Adipose tissue (tissue), 3 donors: ENCODE results near the gene SOCS7. TPM values are rescaled to one million over a fixed set of nuclear protein-coding genes. Genes with fewer than 3 reads are reported as not detected.
"Not testable (repeated sequence)": the region's sequence is repeated elsewhere in the genome, so short reads cannot be mapped to it uniquely, and the experiment has no call there.

ENCODE experiments used
- H3K27ac ChIP-seq: one replicate; pipeline ENCODE4 v1.5.1; 2013; ENCODE audit warnings: low read depth, low read length
- WGBS, 3 donors: extraction: QIAGEN DNeasy Blood & Tissue Kit; methylation state at CpG; one replicate each; pipeline ENCODE4 v1.1.7; 2013; 5-methylcytosine and 5-hydroxymethylcytosine counted together
- polyA plus RNA-seq, 3 donors: library from polyadenylated mRNA; stranded (reverse); fragments of 200-250 nt; gene quantifications; one replicate each; pipeline ENCODE4 v1.2.3, GENCODE V29; 2013
- donor health status: healthy with polysubstance abuse.
- donor health status: Bipolar disorder and iron deficiency.
- donor health status: healthy.

SOCS7 gene
- polyA plus RNA-seq, 3 donors, result 4.9 to 9.7 (median 6.3) TPM

DNA sequence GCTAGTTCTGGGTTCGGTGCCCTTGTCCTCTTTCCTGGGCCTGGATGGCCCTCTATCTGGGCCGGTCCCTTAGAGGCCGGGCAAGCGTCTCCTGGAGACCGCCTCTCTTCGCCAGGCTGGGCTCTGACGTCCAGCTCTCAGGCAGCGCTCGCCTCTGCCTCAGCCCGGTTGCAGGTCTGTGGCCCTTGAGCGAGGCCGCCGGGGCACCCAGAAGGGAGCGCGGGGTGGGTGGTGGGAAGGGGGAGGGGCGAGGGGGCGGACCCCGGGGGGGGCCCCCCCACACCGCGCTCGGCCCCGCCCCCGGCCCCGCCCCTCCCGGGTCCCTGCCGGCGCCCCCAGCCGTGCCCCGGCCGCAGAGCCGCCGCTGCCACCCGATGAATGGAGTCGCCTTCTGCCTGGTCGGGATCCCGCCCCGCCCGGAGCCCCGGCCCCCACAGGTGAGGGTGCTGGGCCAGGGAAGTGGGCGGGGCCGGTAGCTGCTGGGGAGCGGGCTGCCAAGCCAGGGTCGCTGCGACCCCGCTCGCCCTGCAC lies 76.5 kb downstream of the SOCS7 start, which contains the start of gene ARHGAP23:
Gene ARHGAP23, plus strand, starts transcription at position 353 of the 531 bp plus-strand sequence. Its CDS starts 22 bp downstream, at position 375.
- peak within 1 kb of the TSS; percentile 34 for H3K27ac ChIP-seq
- WGBS, 3 donors, result 0 to 1% (median 0%) methylated on average over 35 to 45 of the region's 46 CpGs

DNA sequence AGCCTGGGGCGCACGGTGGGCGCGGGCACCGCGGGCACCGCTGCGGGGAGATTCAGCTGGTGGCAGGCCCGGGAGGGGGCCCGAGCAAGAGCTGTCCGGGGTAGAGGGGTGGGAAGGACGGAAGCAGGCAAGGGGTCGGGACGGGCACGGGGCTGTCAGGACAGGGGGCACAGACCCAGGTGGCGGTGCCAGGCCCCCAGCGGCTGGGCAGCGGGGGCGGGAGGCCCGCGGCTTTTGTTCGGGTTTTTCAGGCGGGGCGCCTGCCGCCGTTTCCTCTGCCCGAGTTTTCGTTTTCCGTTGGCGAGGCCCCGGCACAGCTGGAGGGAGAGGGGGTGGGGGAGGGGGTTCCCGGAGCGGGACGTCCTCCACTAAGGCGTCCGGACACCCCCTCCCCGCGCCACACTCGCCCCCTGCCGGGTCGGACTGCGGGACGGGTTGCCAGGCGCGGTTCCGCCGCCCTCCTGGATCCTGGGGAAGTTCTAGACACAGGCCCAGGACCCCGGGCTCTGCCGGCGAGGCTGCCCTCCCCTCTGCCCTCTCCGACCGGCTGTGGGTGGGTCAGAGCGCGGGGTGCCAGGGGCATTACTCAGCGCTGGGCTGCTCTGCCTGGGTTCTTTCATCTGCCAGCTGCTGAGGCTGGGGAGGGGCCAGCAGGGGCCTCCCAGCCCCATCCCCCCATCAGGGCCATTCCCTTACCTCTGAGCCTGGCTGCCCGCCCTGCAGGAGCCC lies 77.2 kb downstream of the SOCS7 start:
- H3K27ac ChIP-seq, result peak overlapping the region; percentile 34
- WGBS, 3 donors, result 1 to 20% (median 1%) methylated on average over 34 to 56 of the region's 56 CpGs

DNA sequence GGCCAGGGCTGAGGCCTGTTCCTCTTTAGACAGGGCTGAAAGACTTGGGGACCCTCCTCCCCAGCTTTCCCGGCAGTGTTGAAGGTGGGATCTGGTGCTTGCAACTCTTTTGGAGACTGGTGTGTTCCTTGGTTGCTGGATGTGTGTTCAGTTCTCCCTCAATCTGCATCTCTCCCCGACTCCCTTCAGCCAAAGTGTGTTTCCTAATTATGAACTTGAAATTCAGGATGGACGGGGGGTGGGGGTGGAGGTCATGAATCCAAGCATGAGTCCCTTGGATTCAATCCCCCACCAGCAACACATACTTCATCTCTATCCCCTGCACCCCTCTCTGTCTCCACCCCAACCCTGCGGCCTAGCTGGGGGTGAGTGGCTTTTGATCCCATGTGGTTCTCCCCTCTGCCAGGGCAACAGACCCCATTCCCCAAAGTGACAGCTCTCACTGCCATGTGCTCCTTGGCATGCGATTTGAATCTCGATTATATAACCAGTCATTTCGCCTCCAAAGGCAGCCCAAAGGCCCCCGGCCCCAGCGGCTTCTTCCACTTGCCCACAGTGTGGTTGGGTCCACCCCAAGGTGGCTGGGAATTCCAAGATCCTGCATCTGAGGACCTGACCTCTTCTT lies 77.9 kb downstream of the SOCS7 start:
- H3K27ac ChIP-seq, result peak overlapping the region; percentile 34

DNA sequence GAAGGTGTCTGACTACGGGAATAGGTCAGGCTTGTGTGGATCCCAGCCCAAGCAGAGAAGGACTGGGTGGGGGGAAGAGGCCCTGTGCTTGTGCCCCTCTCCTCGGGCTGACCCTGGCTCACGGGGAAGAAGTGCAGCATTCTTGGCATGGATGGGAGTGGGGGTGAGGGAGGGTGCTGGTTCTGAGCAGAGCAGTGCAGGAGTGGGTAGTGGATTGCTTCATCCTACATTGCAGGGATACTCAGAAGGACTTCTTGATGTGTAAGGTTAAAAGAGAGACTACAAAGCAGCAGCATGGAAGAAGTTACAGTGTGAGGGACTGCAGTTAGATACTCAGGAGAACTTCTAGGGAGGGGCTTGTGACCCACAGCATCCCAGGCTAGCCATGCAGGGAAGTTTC lies 78.7 kb downstream of the SOCS7 start:
- no peak overlapping the region for H3K27ac ChIP-seq
- WGBS, 3 donors, result 36 to 50% (median 49%) methylated on average over 3 of the region's 3 CpGs

More for the DNA sequence above, 77.9 kb downstream of the SOCS7 start:
- WGBS, 3 donors, result 52 to 76% (median 52%) methylated on average over 9 of the region's 9 CpGs

DNA sequence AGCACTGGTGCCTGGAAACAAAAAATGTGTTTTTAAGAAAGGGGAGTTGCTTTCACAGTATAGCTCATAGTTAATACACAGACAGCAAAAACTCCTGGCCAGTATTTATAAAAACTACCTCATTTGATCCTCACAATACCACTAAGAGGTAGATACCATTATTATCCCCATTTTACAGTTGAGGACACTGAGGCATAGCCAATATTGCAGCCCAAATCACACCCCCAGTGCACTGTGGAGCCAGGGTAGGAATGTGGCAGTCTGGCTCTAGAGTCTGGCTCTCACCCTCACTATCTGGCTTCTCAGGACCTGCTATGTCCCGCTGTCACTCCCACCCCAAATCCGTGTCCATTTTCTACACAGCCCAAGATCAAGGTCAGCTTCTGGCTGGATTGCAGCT lies 79.2 kb downstream of the SOCS7 start:
- 65 to 86% (median 84%) methylated on average over 2 of the region's 2 CpGs for WGBS, 3 donors
- H3K27ac ChIP-seq, result no peak overlapping the region

DNA sequence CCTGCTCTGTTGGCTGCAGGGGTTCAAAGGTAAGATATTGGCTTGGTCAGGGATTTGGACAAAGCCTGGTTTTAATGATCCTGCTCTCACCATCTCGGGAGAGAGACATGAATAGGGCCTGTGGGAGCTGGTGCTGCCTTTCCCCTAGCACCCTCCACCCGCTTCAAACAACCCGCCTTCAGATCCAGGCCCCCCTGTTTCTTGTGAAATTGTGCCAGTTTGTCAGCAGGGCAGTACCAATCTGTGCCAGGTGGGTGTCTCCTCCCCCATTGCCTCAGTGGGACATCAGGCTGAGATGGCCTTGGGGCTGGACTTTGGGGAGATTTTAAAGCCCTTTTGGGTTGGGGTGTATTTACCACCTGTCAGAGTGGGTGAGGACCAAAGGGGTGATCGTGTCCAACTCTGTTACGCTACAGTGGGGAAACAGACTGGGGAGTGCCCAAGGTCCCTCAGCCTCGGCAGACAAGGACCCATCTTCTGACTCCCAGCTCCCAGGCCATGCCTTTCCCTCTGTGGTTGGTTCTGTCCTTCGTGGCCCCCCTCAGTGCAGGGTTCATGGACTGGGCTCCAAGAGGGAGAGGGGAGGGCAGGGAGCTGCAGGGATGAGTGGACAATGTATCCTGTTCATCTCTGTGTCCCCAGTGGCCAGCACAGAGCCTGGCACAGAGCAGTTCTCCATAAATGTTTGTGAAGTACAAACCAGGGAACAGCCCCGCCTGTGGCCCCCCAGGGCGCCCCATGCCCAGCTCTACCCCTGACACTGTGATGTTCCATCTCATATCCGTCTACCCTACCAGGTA lies 79.9 kb downstream of the SOCS7 start:
- WGBS, 3 donors, result 79 to 89% (median 84%) methylated on average over 10 of the region's 10 CpGs
- H3K27ac ChIP-seq, result no peak overlapping the region

DNA sequence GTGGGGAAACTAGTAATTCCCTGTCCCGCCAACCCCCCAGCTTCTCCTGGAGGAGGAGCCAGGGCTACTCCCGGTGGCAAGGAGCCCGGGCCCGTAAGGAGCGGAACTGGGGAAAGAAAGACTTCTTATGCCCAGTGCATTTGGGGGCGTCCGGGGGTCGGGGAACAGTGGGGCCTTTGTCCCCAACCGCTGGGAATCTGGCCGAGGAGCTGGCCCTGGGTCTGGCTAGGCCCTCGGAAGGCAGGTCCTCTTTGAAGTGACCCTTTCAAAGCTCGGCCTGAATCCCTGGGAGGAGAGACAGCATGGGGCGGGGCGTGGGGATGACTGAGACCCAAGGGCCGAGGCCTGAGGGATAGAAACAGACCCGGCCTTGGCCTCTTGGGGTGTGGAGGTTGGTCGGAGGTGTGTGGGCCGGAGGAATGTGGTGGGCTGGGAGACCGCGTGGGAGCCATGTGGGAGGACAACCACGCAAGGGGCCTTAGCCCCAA lies 82.6 kb downstream of the SOCS7 start:
- H3K27ac ChIP-seq, result no peak overlapping the region
- WGBS, 3 donors, result 78 to 84% (median 83%) methylated on average over 21 of the region's 21 CpGs

DNA sequence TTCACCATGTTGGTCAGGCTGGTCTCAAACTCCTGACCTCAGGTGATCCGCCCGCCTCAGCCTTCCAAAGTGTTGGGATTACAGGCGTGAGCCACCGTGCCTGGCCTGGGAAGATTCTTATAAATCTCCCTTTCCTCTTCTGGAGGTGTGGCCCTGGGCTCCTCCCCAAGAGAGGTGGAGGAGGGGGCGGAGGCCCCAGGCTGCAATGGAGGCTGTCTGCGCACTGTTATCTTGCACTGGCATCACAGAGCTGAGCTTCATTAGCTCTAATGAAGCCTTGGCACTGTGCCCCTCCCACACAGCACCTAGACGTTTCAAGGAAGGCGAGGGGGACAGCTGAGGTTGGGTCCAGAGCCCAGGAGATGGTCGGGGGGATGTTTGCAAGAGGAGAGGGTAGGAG lies 84.2 kb downstream of the SOCS7 start:
- 72 to 78% (median 75%) methylated on average over 9 of the region's 9 CpGs for WGBS, 3 donors
- no peak overlapping the region for H3K27ac ChIP-seq

DNA sequence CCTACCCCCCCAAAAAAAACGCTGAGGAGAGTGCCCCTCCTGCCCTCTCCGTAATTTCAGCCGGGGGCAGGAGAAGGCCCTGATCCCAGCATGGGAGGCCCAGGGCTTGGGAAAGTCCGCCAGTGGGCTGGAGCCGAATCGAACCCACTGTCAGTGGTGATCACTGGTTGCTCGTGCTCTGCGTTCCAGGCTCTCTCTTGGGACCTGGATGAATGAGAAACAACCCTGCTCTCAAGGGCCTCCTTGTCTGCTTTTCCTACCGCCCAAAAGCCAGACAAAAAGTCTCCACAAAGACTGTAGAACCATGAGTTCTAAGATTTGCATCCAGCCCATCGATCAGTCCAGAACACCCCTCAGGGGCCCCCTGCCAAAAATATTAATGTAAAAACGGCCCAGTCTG lies 84.7 kb downstream of the SOCS7 start:
- WGBS, 3 donors, result 63 to 67% (median 66%) methylated on average over 11 of the region's 11 CpGs
- H3K27ac ChIP-seq, result no peak overlapping the region

DNA sequence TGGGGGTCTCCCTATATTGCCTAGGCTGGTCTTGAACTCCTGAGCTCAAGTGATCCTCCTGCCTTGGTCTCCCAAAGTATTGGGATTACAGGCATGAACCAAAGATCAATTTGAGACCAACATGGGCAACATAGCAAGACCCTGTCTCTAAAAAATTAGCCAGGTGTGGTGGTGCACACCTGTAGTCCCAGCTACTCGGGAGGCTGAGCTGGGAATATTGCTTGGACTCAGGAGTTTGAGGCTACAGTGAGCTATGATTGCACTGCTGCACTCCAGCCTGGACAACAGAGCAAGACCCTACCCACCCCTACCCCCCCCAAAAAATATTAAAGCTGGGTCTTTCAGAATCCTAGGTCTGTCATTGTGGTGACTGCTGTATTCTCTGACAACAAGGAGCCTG lies 85.7 kb downstream of the SOCS7 start:
- 73 to 89% (median 87%) methylated on average over 1 of the region's 1 CpG for WGBS, 3 donors
- H3K27ac ChIP-seq, result not testable (repeated sequence)

DNA sequence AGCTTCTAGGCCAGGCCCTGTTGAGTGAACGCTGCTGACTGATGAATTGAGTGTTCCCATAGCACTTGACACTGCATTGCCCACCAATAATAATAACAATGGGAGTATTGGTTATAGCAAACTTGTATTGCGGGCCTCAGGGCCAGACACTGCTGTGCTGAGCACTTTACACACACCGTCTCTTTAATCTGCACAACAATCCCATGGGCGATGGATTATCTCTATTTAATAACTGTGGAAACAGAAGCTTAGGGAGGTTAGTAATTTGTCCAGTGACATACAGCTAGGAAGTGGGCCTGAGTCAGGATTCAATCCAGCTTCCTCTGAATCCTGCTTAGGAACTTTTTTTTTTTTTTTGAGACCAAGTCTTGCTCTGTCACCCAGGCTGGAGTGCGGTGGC lies 87.8 kb downstream of the SOCS7 start:
- H3K27ac ChIP-seq, result no peak overlapping the region
- 89 to 92% (median 92%) methylated on average over 5 of the region's 5 CpGs for WGBS, 3 donors

DNA sequence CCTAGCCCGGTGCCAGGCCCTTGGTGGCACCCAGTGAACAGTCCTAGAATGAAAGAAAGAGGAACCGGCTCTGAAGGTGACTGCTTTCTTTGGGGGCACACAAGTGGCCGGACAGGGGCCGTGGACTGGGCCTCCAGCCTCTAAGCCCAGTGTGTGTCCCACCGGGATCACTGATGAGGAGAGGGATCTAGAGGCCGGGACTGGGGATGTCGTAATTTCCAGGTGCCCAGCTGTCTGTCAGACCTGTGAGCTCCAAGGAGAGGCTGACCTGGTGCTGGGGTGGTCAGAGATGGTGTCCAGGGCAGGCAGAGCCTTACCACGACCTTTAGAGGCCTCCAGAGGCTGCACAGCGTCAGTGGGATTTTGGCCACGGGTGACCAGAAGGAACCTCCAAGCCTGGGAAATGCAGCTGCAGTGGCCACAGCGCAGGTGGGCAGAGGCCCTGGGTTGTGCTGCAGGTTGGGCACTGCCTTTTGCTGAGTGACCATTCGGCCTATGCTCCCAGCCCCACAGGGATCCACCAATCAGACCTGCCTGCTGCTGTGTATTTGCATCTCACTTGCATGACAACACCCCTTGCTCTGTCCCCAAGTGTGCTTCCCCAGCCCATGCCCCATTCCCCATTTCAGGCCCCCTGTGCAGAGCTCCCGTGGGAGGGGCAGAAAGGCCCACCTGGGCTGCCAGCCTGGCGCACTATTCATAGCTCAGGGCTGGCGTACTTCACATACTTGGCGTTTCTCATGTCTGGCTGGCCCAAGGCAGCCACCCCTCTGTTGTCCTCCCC lies 89.2 kb downstream of the SOCS7 start:
- no peak overlapping the region for H3K27ac ChIP-seq
- 77 to 83% (median 79%) methylated on average over 15 to 16 of the region's 16 CpGs for WGBS, 3 donors

DNA sequence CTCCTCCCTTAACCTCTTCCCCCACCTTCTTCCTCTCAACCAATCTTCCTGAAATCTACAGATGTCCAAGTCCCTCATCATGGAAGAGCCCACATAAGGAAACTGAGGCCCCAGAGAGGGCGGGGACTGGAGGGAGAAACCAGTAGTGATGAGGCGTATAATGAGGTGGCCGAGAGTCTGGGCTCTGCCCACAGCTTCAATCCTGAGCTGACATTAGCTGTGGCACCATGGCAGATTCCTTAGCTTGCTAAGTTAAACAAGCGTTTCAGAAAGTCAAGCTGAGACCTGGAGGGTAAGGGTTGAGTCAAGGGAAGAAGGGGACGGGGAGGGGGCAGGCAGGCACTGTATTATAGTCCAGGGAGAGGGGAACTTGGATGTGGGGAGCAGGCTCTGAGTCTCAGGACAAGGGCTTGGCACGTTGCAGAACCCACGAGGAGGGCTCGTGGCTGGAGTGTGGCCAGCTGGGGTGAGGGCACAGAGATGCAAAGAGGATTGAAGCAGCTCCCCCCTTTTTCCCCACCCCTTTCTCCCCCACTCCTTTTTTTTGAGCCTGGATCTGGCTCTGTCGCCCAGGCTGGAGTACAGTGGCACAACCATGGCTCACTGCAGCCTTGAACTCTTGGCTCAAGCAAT lies 89.9 kb downstream of the SOCS7 start:
- WGBS, 3 donors, result 68 to 72% (median 69%) methylated on average over 9 of the region's 9 CpGs
- no peak overlapping the region for H3K27ac ChIP-seq

DNA sequence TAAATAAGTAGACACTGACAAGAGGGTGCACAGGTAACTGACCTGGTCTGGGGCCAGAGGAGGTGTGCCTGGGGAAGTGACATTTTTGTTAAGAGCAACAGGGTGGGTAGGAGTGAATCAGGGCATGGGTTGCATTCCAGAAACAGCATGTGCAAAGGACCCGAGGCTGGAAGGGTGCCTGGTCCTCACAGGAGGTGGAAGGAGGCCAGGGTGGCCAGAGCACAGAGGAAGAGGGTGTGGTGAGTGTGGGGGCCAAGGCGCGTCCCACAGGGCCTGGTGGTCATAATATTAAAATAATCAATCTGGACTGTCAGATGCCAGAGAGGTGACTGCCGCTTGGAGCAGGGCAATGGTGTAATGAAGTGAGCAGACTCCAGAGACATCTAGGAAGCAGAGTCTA lies 90.9 kb downstream of the SOCS7 start:
- WGBS, 3 donors, result 56 to 60% (median 58%) methylated on average over 4 of the region's 4 CpGs
- no peak overlapping the region for H3K27ac ChIP-seq

DNA sequence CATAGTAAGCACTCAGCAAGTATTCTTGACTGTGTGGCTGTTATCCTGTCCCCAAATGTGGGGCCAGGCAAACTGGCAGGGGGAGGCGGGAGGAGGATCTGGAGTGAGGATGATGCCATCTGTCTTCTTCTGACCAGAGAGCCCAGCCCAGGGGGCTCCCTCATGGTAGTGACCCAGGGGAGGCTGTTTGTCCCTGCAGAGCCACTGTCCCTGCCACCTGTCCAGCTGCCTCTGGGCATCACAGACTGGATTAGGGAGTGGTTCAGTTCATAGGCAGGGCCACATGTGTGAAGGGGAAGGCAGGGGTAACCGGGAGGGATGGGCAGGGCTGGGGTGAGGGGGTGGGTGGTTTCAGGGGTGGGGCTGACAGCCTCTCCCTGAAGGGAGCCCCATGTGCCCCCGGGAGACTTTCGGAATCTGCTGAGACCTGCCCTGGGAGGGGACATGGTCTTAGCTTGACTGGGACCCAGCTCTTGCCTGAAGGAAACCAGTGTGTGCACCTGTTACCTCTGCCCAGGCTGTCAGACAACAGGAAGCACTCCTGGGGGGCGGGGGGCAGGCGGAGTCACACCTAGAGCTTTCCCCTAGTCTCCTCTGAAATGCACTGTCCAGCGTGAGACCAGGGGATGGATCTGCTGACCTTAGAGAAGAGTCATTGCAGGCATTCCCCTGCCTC lies 91.8 kb downstream of the SOCS7 start:
- 57 to 62% (median 61%) methylated on average over 7 of the region's 7 CpGs for WGBS, 3 donors
- no peak overlapping the region for H3K27ac ChIP-seq

DNA sequence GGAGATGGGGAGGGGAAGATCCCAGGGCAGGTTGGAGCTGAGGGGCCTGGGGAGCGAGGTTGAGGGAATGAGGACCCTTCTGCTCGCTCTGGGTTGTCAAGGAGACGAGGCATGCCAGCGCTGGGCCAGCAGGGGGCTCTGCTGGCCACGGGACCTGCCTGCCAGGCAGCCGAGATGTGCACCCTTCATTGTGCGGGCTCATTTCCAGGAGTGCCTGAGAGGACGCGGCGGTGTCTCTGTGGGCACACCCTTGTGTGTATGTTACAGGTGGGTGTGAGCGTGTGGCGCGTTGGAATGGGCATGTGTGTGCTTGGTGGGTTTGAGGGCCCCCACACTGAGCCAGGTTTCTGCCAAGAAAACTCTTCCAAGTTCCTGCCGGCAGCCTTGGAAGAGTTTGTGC lies 92.5 kb downstream of the SOCS7 start:
- 8 to 15% (median 10%) methylated on average over 14 of the region's 14 CpGs for WGBS, 3 donors
- no peak overlapping the region for H3K27ac ChIP-seq

DNA sequence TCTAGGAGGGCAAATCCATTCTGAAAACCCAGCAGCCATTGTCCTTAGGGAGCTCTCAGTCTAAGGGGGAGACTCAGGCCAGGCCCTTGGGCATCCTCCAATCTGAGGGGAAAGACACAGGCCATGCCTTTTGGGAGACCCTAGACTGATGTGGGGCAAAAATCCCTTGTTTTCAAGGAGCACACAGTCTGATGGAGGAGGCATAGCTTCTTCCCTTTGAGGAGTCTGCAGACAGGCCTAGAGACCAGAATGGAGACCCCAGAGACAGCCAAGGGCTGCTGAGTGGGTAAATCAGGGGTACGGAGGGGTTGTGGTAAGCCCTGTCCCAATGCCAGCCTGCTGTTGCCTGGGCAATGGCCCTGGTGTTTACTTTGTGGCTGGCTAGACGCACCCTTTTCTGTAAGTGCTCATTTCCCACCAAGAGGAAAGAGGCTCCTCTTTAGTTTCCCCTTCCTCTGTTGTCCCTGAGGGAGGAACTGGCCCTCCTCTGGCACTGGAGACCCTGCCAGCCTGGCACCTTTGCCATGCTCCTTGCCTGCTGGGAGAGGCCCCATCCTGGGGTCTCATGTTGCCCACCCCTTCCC lies 96.0 kb downstream of the SOCS7 start:
- H3K27ac ChIP-seq, result no peak overlapping the region
- WGBS, 3 donors, result 30 to 57% (median 51%) methylated on average over 2 of the region's 2 CpGs
